Stimulated activated CD4-positive, alpha-beta T cell treated with anti-CD3 and anti-CD28 coated beads, Interleukin-12 subunit alpha, Interleukin-12 subunit beta, amount 100 ng/mL, for 4 hours (primary cell): ENCODE results near the gene SPPL2C.
"Not testable (repeated sequence)": the region's sequence is repeated elsewhere in the genome, so short reads cannot be mapped to it uniquely, and the experiment has no call there.

Experiments
- DNase-seq: peaks from one replicate; pipeline ENCODE4 v3.0.0-alpha.2; 2020

The SPPL2C gene

GRCh38 chr17:45851022-45851421 is 6.3 kb downstream of the SPPL2C start:
- no peak for DNase-seq

GRCh38 chr17:45851464-45851863 is 6.8 kb downstream of the SPPL2C start:
- DNase-seq: no peak

- no peak for DNase-seq
Observed at GRCh38 chr17:45851873-45852272, 7.2 kb downstream of the SPPL2C start.

GRCh38 chr17:45852535-45853297 is 8.0 kb downstream of the SPPL2C start:
- DNase-seq: peak; percentile 57

GRCh38 chr17:45854209-45854608 is 9.5 kb downstream of the SPPL2C start:
- DNase-seq: no peak

GRCh38 chr17:45855691-45856336 is 11.1 kb downstream of the SPPL2C start:
- DNase-seq: no peak

- DNase-seq: no peak
Observed at GRCh38 chr17:45857977-45858708, 13.5 kb downstream of the SPPL2C start.

- no peak for DNase-seq
Observed at GRCh38 chr17:45861165-45861564, 16.5 kb downstream of the SPPL2C start.

GRCh38 chr17:45862127-45862526 is 17.4 kb downstream of the SPPL2C start:
- not testable (repeated sequence) for DNase-seq

- no peak for DNase-seq
Observed at GRCh38 chr17:45863857-45864654, 19.4 kb downstream of the SPPL2C start.

GRCh38 chr17:45867171-45867570 is 22.5 kb downstream of the SPPL2C start:
- DNase-seq: no peak

GRCh38 chr17:45867702-45868101 is 23.0 kb downstream of the SPPL2C start:
- DNase-seq: no peak

GRCh38 chr17:45868276-45868675 is 23.6 kb downstream of the SPPL2C start:
- no peak for DNase-seq

- no peak for DNase-seq
Observed at GRCh38 chr17:45869676-45870341, 25.1 kb downstream of the SPPL2C start.

GRCh38 chr17:45870342-45870974 is 25.8 kb downstream of the SPPL2C start:
- DNase-seq: no peak

GRCh38 chr17:45871718-45872117 is 27.0 kb downstream of the SPPL2C start:
- no peak for DNase-seq

- peak; percentile 25 for DNase-seq
Observed at GRCh38 chr17:45873728-45874127, 29.0 kb downstream of the SPPL2C start.

- no peak for DNase-seq
Observed at GRCh38 chr17:45874151-45874550, 29.5 kb downstream of the SPPL2C start.

- no peak for DNase-seq
Observed at GRCh38 chr17:45876539-45876938, 31.9 kb downstream of the SPPL2C start.

GRCh38 chr17:45877467-45877866 is 32.8 kb downstream of the SPPL2C start:
- no peak for DNase-seq

- no peak for DNase-seq
Observed at GRCh38 chr17:45883063-45883462, 38.4 kb downstream of the SPPL2C start.

GRCh38 chr17:45886852-45887251 is 42.2 kb downstream of the SPPL2C start:
- no peak for DNase-seq
